ENCODE measurements around the gene KRTAP10-2.
"Not testable (repeated sequence)": the region's sequence is repeated elsewhere in the genome, so short reads cannot be mapped to it uniquely, and the experiment has no call there.

KRTAP10-2 gene

GRCh38 chr21:44507673-44508425 lies 43.5 kb downstream of the KRTAP10-2 start:
- no peak overlapping the region for H3K4me3 ChIP-seq (ENCODE audit: low read depth, low read length)
- TF ChIP-seq CTCF (conservative IDR thresholded peaks at IDR 0.05; ENCODE audit: low read depth, low read length), result no peak
- DNase-seq (ENCODE audit: low read depth), result no peak

- no peak overlapping the region for H3K4me3 ChIP-seq (ENCODE audit: low read depth, low read length)
- no peak for DNase-seq (ENCODE audit: low read depth)
- TF ChIP-seq CTCF (conservative IDR thresholded peaks at IDR 0.05; ENCODE audit: low read depth, low read length), result no peak
Measured at GRCh38 chr21:44506279-44507255, 44.7 kb downstream of the KRTAP10-2 start.

GRCh38 chr21:44505673-44506278 lies 45.5 kb downstream of the KRTAP10-2 start:
- no peak overlapping the region for H3K4me3 ChIP-seq (ENCODE audit: low read depth, low read length)
- DNase-seq (ENCODE audit: low read depth), result no peak
- no peak for TF ChIP-seq CTCF (conservative IDR thresholded peaks at IDR 0.05; ENCODE audit: low read depth, low read length)

- no peak for TF ChIP-seq CTCF (conservative IDR thresholded peaks at IDR 0.05; ENCODE audit: low read depth, low read length)
- DNase-seq (ENCODE audit: low read depth), result no peak
Measured at GRCh38 chr21:44503901-44504399, 47.4 kb downstream of the KRTAP10-2 start.

GRCh38 chr21:44503006-44503889 lies 48.1 kb downstream of the KRTAP10-2 start:
- DNase-seq (ENCODE audit: low read depth); H3K4me3 ChIP-seq (ENCODE audit: low read depth, low read length): not testable (repeated sequence)

More at GRCh38 chr21:44503901-44504399, 47.4 kb downstream of the KRTAP10-2 start:
- H3K4me3 ChIP-seq (ENCODE audit: low read depth, low read length), result no peak overlapping the region

GRCh38 chr21:44502171-44502958 lies 48.9 kb downstream of the KRTAP10-2 start:
- TF ChIP-seq CTCF (conservative IDR thresholded peaks at IDR 0.05; ENCODE audit: low read depth, low read length), result no peak
- no peak overlapping the region for H3K4me3 ChIP-seq (ENCODE audit: low read depth, low read length)
- no peak for DNase-seq (ENCODE audit: low read depth)

All from choroid plexus epithelial cell (primary cell).